ENCODE results near the gene KIF26B.

KIF26B gene

DNA sequence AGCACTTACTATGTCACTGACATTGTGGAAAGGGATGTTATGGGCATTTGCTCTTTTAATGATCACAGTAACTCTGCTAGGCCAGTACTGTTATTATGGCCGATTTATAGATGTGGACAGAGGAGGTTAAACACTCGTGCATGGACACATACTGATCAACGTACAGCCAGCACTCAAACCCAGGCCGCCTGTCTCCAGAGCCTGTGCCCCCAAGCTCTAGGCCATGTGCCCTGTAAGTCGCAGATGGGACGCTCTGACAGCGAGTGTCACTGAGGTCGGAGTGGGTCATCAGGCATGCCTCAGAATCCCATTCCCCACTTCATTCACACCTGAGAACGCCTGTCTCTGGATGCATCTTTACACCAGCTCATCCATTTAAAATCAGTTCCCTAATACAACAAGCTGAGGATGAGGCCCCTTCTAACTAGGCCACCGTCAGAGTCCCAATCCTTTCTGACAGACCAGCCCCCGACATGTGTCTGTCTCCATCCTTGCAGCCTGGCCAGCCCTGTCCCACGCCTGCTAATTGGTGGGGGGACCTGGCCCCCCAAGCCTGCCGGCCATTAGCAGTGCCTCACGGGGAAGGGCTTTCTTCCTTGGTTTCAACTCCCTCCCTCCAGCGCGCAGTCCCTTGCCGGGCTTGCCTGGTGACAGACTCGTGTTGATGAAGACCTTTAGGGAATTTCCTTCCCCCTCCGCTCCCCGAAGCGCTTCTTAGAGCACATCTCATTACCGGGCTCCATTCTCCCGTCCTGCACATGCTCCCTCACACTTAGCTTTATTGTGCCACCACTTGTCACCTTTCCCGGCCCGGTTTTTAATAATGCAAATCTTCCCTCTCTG, 436.8 kb downstream of the KIF26B start:
- no peak for DNase-seq (ENCODE audit: low read depth in 2 of 2)

DNA sequence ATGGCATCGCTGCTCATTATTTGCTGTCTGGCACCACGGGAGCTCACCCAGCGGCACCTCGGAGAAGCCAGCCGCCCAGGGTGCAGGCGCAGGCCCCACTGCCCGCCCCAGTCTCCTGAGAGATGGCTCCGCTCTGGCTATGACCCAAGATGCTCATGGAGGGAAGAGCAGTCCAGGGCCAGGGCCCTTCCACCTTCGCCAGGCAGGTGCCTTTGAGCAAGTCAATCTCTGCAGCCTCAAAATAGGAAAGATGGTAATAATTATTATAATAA, 437.3 kb downstream of the KIF26B start:
- no peak for DNase-seq (ENCODE audit: low read depth in 2 of 2)

DNA sequence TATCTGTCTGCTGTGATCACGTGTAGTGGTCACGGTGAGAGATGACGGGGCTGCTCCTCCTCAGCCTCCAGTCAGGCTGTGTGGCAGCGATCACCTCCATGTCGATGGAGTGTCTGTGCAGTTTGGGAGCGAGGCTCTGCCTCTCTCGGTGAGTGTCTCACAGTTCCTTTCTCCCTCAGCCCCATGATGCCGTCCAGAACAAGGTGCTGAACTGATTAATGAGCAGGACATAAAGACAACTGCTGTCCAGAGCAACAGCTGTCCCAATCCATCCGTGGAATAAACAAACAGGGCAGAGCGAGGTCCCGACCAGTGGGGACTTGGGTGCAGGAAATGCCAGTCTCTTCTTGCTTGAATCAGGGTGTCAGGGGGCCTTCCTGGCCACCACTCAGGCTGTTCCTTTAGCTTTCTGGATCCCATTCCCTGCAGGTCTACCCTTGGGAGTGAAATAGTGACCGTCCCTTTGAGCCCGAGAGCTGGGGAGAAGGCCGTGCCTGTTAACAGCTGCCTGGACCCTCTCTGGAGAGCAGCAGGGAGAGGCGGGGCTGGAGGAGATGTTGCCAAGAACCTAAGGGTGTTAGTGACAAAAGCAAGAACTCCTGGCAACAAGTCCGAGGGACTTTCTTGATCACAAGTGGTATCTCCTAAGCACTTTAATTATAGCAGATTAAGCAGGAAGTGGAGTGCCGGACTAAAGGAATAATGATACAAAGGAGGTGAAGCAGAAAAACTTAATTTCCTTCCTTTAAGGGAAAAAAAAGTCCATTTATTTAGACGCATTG, 443.9 kb downstream of the KIF26B start:
- no peak for DNase-seq (ENCODE audit: low read depth in 2 of 2)

DNA sequence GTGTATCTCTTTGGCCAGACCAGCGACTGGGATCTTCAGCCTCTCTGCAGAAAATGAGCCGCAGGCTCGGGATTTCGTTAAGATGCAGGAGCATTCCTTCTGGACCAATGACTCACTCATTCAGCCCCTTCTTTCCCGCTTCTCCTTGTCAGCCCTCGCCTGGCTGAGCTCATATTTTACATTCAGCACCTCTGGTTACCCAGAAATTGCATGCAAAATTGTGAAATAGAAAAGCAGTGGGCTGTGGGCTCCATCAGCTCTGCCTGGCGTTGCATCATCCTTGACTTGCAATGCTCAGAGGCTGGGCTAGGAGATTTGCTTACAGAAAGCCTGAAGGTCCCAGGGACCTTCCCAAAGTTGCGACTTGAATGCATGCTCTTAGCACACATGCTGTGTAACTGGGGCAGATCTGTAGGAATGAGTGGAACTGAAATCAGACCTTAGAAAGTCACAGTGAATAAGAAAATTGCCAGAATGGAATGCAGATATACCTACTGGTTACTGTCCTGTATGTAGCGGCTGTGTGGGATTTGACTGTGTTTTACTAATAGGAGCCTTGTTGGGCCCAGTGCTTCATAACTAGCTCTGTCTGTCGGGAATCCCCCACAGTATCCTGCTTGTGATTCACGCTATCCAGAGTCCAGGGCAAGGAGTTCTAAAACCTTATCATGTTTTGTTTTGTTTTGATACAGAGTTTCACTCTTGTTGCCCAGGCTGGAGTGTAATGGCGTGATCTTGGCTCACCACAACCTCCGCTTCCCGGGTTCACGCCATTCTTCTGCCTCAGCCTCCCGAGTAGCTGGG, 444.8 kb downstream of the KIF26B start:
- no peak for DNase-seq (ENCODE audit: low read depth in 2 of 2)

DNA sequence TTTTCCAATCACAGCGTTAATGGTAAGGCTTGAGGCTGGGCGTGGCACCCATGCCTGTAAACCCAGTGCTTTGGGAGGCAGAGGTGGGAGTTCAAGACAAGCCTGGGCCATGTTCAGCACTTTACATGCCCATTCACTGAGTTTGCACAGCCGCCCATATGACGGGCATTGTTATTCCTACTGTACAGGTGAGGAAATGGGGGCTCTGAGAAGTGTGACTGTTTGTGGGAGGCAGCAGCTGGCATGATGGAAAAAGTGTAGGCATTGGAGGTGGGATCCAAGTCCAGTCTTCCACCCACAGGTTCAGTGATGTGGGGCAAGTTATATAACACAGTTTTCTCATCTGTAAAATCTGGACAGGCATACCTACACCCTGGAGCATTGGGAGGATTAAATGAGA, 445.9 kb downstream of the KIF26B start:
- no peak for DNase-seq (ENCODE audit: low read depth in 2 of 2)

DNA sequence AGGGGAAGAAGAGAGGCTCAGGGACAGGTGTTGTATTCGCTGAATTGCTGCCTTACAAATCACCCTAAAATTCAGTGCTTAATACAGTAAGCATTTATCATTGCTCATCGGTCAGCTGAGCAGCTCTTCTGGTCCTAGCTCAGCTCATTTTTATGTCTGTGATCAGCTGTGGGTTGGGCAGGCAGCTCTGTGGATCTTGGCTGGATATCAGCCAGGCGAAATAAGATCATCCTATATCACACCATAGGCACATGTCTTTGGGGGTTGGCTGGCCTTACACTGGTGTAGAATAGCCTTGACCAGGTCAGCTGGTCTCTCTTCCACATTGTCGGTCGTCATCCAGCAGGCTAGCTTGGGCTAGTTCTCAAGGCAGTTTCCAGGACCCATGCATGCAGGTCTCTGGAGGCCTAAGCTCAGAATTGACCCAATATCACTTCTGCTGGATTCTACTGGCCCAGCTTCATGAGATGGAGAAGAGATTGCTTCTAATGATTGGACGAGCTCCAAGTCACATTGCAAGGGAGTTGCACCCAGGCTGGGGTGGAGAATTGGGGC, 448.6 kb downstream of the KIF26B start:
- DNase-seq (ENCODE audit: low read depth in 2 of 2): no peak

DNA sequence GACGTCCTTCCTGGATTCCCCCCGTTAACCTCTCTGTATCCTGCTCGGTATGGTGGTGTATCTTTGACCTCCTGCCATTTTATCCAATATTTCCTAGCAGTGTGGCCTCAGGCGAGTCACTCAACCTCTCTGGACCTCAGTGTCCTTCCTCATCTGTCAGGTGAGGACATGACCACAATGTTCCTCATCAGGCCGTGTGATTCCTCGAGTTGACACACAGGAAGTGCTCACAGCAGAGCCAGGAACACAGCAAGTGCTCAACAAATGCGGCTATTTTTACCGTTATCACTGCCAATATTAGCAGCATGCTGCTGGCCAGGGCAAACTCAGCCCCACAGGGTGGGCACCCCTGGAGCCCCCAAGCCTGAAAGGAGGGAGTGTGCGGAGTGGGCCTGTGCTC, 450.2 kb downstream of the KIF26B start:
- DNase-seq (ENCODE audit: low read depth in 2 of 2): no peak

DNA sequence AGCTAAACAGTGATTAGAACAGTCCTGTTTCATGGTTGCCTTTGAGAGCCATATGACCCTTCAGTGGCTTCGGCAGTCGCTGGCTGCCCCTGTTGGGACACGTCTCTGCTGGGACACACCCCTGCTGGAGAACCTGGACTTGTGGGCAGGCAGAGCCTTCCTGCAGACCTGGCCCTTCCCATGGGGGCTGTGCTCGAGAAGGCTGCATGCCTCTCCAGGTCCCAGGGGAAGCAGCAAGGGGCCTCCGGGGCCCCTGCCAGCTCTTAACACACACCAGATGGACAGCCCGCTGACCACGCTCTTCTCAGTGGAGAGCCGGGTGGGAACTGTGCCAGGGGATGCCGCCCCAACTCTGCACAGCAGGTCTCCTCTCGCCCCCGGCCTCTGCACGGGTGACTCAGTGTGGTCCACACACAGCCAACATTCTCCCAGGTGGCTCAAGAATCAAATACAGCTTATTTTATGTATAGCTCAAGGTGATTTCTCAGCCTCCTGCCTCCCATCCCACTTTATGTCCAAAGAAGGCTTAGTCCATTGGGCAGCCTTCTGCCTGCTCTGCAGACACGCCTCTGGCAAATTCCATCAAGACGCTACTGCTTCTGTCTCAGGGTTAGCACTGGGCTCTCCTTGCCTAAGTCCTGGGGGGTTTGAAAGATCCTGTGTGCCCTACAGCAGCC, 450.8 kb downstream of the KIF26B start:
- no peak for DNase-seq (ENCODE audit: low read depth in 2 of 2)

DNA sequence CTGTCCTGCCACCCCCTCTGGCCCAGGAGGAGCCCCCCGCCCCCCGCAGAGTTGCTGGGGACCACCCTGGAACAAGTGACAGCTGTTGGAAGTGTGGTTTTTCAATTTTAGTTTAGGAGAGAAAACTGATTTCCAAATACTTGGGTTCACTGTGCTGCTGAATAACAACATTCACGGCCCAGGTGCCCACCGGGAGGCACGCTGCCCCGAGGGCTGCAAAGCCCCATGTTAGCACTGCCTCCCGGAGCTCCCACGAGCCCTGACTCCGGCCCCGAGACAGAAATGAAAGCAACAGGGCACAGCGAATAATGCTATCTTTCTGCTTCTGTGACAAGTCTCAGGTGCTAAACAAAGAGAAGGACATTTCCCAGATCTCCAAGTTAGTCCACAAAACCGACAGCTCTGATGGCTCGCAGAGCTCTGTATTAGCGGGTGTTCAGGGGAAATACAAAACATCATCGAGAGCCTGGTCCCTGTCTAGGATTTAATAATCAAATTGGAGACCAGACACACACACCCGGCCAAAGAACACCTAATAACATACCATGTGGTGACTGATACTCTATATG, 451.5 kb downstream of the KIF26B start:
- no peak for DNase-seq (ENCODE audit: low read depth in 2 of 2)

DNA sequence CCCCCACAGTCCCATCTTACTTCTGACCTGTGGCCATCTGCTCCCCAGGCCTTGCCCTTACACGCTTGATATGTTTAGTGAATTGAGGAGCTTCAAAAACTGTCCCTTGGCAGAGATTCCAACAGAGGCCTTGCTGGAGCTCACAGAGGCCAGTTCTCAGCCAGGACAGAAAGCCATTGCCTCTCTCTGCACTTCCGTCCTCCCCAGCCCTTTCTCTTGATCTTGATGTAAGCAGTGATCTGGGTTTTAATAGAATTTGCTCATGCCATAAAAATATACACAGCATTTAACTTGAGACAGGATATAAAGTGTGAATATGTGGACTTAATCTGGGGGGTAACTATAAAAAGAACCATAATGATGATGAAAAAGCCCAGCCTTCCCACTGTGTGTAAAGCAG, 453.5 kb downstream of the KIF26B start:
- no peak for DNase-seq (ENCODE audit: low read depth in 2 of 2)

DNA sequence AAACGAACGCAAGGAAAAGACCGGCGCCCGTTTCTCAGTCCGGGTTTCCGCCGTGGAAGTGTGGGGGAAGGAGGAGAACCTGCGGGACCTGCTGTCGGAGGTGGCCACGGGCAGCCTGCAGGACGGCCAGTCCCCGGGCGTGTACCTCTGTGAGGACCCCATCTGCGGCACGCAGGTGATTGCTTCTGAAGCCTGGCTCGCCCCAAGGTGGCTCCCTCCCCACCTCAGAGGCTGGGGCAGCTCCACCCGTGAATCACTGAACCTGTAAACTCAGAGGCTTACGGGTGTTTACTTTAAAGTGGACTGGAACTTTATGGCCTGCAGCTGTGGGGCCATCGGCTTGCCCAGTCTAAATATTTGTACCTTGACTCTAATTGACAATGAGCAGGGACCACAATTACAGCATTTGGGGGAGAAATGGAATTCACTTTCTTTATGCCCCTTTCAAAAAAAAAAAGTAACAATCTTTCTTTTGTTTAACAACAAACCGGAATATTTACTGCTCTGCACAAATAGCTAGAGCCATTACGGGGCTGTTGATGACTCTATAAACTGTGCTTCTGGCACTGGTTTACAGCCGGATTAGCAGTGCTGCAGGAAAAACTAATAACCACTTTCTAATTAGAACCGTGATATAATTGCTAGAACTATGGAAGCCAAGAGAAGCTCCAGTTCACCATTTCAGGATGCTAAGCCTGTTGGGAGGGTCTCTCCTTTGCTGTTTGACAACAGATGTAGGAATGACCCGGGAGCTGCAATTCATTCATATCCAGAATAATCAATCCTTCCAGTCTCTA, 454.8 kb downstream of the KIF26B start:
- no peak for DNase-seq (ENCODE audit: low read depth in 2 of 2)

DNA sequence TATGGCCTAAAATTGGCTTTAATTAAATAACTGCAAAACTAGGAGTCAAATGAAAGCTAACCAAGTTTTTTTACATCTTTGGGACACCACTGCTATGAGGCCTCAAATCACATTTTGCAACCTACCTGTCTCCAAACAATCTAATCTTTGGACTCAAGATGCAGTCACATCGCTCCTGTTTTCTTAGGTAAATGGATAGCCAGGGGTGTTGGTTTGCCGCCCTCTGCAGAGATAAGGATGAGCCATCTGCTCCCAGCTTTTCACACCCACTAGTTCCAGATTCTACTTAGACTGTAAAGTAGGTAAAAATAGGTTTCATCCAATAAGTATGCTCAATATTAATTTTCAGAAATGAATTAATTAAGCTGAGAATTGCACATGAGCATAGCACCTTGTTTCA, 456.5 kb downstream of the KIF26B start:
- DNase-seq (ENCODE audit: low read depth in 2 of 2): no peak

DNA sequence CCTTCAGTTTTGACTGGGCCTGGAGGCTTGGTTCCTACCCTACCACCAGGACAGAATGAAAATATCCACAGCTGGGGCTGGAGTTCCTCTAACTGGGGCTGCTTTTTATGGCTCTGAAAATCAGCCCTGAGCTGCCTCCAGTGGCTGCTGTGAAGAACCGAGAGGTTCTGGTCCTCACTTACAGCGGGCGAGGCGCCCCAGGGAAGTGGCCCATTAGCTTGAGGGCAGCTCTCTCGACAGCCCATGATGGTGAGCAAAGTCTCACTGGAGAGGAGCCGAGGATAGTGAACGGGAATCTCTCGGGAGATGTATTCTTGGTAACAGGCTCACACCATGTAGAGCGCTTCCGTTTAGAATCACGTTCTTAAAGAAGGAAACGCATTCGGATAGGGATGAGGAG, 459.7 kb downstream of the KIF26B start:
- DNase-seq (ENCODE audit: low read depth in 2 of 2): no peak

DNA sequence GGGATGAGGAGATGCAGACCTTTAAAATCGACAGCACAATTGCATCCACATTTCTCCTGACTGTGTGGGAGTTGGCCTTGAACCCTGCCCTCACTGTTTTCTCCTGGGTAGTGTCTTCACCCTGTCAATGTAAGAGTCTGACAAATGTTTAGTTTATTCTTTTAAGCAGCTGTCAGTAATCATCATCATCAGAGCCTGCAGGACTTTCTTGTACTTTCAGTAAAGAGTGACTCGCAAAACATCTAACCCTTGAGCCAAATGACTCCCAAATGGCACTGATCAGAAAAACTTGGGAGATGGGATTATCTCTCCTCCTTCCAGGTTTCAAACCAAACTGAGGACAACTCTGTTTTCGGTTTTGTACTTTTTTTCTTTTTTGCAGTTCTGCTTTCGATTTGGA, 460.2 kb downstream of the KIF26B start:
- no peak for DNase-seq (ENCODE audit: low read depth in 2 of 2)

DNA sequence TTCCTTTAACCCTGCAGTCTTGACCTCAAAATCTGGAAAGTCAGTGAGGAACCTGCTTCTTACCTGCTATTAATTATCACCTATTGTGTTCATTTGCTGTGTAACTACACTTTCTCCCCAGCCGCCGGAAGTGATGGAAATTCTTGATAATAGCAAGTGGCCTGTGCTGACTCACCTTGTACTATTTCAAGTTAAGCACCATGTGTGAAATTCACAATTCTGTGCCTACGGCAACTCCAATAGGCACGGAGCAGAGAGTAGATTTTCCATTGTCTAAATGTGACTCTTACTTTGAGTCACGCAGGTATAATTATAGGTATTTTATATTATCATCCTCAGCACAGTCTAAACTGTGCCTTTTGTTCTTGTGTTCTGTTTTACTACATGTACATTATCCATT, 466.8 kb downstream of the KIF26B start:
- DNase-seq (ENCODE audit: low read depth in 2 of 2): no peak

DNA sequence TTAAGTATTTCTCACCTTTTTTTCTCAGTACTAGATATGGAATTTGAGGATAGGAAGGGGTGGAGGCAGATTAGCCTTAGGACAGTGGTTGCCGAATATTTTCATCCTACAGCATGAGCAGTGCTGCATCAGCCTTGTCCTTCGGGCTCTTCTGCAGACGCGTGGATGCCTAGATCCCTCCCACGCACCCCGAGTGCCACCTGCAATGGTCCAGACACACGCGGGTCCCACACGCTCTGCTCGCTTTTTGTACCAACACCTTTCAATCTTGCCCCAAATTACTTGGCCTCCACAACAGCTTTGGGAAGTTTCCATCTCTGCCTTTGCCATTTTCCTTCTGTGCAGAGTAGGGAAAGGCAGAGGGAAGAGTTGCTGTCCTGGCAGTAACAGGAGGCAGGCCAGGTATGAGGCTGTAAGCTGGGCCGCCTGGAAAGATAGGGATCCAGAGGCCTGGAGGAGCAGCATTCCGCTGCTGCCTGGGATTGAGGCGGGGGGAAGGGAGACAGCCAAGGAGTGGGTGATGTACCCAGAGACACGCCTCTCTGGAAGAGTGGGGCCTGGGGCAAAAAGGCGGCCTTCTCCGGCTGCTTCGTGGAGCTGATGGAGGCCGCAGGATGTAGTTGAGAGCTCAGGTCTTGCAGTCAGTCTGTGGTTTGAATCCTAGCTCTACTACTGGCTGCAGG, 467.7 kb downstream of the KIF26B start:
- no peak for DNase-seq (ENCODE audit: low read depth in 2 of 2)

DNA sequence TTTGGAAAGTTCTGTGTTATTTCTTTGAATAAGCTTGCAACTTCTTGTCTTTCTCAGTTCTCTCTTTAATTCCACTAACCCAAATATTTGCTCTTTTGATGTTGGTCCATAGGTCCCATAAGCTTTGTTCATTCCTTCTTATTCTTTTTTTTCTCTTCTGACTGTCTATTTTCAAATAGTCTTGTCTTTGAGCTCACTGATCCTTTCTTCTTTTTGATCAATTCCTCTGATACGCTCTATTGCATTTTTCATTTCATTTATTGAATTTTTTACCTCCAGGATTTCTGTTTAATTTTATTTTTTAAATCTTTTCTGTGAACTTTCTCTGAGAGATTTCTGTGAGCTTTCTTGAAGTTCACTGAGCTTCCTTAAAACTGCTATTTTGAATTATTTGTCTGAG, 486.6 kb downstream of the KIF26B start:
- no peak for DNase-seq (ENCODE audit: low read depth in 2 of 2)

DNA sequence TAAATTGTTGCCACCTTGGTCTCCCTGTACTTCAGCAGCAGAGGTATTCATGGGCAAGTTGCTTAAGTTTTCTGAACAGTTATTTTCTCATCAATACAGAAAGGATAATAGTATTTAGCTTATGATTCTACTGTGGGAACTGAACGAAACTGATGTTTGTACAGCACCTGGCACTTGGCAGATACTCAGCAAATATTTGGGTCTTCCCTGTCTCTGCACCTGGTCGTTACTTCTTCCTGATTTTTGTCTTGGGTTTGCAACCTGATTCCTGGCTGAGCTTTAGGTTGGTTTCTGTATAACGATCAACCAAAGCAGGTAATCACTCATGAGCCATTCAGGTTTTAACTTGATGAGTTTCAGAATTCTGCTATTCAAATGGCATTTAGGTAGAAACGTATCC, 490.6 kb downstream of the KIF26B start:
- DNase-seq (ENCODE audit: low read depth in 2 of 2): no peak

DNA sequence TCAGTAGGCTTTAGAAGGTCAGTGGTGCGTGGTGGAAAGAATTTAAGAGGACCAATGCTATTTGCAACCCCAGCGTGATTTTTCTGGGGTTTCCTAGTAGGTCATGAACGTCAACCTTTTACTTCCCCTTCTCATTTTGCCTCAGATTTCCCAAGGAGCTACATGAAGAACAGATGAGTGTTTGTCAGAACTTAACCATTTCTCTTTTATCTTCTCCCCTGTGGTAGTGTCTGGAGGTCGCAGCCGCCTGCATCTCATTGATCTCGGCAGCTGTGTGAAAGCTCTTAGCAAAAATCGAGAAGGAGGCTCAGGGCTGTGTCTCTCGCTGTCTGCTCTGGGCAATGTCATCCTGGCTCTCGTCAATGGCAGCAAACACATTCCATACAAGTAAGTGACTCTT, 491.1 kb downstream of the KIF26B start:
- DNase-seq (ENCODE audit: low read depth in 2 of 2): no peak
